Stimulated activated CD4-positive, alpha-beta T cell treated with anti-CD3 and anti-CD28 coated beads, Interleukin-4, amount 100 ng/mL, for 48 hours (primary cell): Measurements from ENCODE around the gene CD300H.

ENCODE experiments used
- DNase-seq, 2 donors: peaks; one replicate each; pipeline ENCODE4 v3.0.0-alpha.2; 2020; ENCODE audit warnings: low read depth in 2 of 2

The CD300H gene

GRCh38 chr17:74549343-74549742 is 18.0 kb downstream of the CD300H start:
- DNase-seq, result no peak

DNA sequence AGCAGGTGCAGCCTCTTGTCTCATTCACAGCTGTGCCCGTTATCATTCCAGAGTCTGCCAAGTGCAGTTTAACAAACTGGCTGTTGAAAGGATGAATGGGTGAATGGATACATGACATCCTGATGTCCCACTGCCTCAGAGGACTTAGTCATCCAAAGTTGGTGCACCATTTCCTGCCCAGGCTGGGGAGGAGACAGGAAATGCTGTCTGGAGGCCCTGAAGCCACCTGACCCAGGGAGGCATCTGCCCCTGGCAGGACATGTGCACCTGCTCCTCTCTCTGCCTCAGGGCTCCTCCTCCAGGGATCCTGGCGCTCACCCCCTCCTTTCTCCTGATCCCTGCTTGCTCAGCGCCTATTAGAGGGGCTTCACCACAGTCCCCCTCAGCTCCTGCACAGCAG is 19.6 kb downstream of the CD300H start:
- no peak for DNase-seq

DNA sequence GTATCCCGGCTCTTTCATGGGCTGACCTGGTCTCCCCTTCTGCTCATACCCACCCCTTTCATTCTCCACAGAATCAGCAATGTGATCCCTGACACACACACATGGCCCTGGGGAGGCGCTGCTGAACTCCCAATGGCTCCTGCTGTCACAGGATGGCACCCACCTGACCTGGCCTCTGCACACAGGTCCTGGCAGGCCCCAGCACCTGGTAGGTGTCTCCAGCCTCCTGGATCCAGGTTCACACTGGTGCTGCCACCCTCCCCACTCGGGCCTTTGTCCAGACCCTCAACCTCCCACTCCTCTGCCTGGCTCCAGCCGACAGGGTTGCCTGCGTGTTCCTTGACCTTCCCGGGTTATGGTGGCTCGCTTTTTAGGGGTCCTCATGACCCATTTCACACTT is 20.0 kb downstream of the CD300H start:
- DNase-seq, result no peak

- no peak for DNase-seq
Observed at GRCh38 chr17:74546586-74546985, 20.7 kb downstream of the CD300H start.

DNA sequence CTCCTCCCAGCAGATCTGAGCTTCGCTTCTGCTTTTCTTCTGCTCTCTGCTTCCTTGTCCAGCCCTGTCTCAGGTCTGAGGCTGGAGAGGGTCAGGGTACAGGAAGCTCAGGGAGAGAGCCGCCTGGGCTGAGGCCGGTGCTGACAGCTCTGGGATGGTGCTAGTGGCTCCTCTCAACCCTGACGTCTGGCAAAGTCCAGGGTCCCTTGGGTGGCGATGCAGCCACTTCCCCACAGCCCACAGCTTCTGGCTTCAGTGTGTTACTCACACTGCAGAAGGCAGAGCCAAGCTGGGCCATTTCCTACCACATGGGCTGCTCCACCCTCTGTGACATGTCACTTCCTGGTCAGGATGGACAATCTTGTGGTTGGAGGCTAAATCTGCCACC is 21.5 kb downstream of the CD300H start, which contains the start of gene CD300C:
Gene CD300C (minus strand): TSS at position 273 of the 388 bp plus-strand sequence. CDS start 333 bp downstream, outside the sequence.
- no peak for DNase-seq

DNA sequence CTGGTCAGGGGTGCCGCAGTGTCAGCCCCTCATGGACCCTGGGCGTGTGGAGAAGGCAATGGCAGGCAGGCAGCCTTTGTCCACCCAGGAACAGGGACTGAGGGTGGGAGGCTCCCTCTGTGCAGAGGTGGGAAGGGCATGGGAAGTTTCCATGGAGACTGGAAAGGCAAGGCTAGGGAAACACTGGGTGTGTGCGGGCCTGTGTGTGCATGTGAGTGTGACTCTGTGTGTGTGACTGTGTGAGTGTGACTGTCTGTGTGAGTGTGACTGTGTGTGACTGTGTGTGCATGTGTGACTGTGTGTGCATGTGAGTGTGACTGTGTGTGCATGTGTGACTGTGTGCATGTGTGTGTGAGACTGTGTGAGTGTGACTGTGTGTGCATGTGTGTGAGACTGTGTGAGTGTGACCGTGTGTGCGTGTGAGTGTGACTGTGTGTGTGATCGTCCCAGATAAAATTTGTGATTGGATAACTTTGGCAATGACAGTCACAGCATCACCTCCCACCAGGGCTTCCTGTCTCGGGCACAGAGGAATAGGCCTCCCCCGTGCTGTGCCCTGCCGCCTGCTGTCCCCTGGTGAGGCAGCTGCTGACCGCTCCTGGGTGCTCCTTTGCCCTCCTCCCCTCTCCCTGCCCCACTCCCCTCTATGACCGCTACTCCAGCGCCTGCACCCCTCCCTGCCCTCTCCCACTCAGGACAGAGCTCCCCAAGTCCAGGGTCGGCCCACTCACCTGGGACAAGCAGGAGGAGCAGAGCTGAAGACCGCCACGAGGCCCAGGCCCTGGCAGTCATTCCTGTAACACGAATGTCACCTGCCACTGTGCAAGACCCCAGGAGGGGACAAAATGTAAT is 22.1 kb downstream of the CD300H start:
- no peak for DNase-seq

- DNase-seq, result no peak
Observed at GRCh38 chr17:74543891-74544760, 23.2 kb downstream of the CD300H start.

DNA sequence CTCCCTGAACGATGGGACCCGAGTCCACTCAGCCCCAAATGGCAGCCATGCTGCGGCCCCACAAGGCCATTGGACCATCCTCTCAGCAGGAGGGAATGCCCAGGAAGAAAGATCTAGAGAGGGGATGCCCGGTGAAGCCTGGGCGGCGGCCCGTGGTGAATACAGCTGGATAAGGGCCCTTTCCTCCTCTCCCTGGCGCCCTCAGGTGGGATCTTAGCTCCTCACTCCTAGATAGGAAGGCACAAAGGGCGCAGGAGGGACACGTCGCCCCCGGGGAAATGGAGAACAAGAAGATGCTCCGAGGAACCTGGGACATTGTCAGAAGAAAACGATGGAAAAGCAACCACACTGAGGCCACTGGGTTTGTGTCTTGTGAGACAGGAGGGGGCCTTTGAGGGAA is 23.9 kb downstream of the CD300H start:
- no peak for DNase-seq

- DNase-seq, result no peak
Observed at GRCh38 chr17:74542727-74543383, 24.5 kb downstream of the CD300H start.

DNA sequence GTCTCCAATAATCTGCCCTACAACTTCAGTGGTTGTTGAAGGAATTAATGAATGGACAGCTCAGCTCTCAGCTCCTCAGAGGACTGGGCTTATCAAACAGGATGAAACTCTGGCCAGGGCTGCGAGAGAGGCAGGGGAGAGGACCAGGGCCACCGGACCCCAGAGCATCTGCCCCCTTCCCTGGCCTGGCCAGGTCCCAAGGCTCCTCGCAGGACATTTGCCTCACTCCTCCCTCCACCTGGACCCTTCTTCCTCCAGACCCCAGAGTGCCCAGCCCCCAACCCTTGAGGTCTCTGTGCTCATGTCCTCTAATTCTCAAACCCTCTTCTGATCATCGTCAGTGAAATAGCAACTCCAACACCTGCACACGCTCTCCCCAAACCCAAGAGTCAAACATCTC is 25.1 kb downstream of the CD300H start:
- DNase-seq, result no peak

- no peak for DNase-seq
Observed at GRCh38 chr17:74541176-74542111, 25.9 kb downstream of the CD300H start.

- no peak for DNase-seq
Observed at GRCh38 chr17:74539281-74539820, 28.0 kb downstream of the CD300H start.

GRCh38 chr17:74536890-74537289 is 30.4 kb downstream of the CD300H start:
- DNase-seq, result no peak

GRCh38 chr17:74532115-74532514 is 35.2 kb downstream of the CD300H start:
- DNase-seq, result no peak

- DNase-seq, result no peak
Observed at GRCh38 chr17:74531231-74531761, 36.0 kb downstream of the CD300H start, which contains the start of gene CD300LB. Gene CD300LB, minus strand, starts transcription at chr17:74531475. Its CDS starts 125 bp downstream, at chr17:74531350.

- DNase-seq, result no peak
Observed at GRCh38 chr17:74530831-74531150, 36.5 kb downstream of the CD300H start.

DNA sequence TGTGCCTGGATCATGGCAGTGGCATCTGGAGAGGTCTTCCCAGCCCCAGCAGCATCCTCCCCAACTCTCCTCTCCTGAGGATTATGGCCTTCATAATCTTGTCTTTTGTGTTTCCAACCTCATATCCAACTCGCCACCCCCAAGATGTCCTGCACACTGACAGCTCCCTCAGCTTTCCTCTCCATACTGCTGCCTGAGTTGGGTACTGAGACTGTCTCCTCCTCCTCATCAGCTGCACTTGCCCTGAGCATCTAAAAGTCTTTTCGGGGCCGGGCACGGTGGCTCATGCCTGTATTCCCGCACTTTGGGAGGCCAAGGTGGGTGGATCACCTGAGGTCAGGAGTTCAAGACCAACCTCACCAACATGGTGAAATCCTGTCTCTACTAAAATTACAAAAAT is 38.1 kb downstream of the CD300H start:
- no peak for DNase-seq

DNA sequence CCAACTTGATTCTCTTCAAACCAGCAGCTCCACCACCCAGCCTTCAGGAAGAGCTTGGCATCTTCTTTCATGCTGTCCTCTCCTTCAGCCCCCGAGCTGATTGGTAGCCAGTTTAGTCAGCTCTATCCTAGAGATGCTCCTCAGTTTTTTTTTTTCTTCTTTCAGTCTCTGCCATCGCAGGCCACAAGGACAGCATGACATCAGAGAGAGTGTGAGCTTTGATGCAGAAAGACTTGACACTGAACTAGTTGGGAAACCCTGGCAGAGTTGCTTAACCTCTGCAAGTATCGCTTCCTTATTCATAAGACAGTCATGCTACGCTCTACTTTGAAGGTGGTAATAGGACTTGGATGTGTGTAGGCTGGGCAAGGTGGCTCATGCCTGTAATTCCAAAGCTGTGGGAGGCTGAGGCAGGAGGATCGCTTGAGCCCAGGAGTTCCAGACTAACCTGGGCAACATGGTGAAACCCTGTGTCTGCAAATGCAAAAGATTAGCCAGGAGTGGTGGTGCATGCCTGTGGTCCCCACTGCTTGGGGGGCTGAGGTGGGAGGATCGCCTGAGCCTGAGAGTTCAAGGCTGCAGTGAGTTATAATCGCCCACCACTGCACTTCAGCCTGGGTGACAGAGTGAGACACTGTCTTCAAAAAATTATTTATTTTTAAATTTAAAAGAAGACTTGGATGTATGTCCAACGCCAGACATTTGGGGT is 38.7 kb downstream of the CD300H start:
- DNase-seq, result no peak

- DNase-seq, result no peak
Observed at GRCh38 chr17:74527756-74528155, 39.6 kb downstream of the CD300H start.

DNA sequence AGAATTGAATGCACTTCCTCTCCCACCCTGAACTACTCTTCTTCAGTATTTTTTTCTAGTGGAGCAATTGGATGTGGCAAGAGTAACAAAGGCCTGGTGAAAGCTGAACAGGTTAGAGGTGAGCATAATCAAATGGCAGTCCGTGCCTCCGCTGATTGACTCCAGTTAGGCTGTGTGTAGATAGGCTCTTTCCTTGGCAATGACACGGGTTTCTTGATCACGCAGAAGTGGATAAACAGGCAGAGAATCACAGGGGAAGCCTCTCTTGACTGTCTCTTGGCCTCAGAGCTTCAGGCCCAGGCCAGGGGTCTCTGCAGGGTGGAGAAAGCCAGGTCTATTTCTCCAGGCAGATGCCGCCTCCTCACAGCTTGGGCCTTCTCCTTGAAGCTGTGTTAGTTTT is 40.2 kb downstream of the CD300H start:
- DNase-seq, result no peak
